Esophagus muscularis mucosa (tissue), 4 donors: ENCODE results near the gene CD55. TPM values are rescaled to one million over a fixed set of nuclear protein-coding genes. Genes with fewer than 3 reads are reported as not detected.

ENCODE experiments used
- DNase-seq: peaks from one replicate; pipeline ENCODE4 v3.0.0-alpha.2; 2017; ENCODE audit errors: extremely low spot score
- H3K27ac ChIP-seq, 4 donors: fragments of 200-600 bp; sonication (generic); replicated peaks in 1 of 4; 1 replicate in 3 of 4; 2 replicates in 1 of 4; pipeline ENCODE4 v1.5.1; 2016 to 2019; ENCODE audit warnings: mild to moderate bottlenecking in 1 of 4
- H3K27me3 ChIP-seq, 4 donors: fragments of 200-600 bp; sonication (generic); one replicate each; pipeline versions ENCODE4 v1.5.1 to v1.6.0; 2016 to 2019
- H3K36me3 ChIP-seq, 4 donors: fragments of 200-600 bp; sonication (generic); one replicate each; pipeline ENCODE4 v1.5.1; 2016 to 2019
- H3K4me1 ChIP-seq, 4 donors: fragments of 200-600 bp; sonication (generic); one replicate each; pipeline ENCODE4 v1.5.1; 2016 to 2019
- H3K4me3 ChIP-seq, 4 donors: fragments of 200-600 bp; sonication (generic); 1 replicate in 2 of 4; 2 replicates in 2 of 4; pipeline ENCODE4 v1.5.1; 2016 to 2019; ENCODE audit warnings: mild to moderate bottlenecking in 4 of 4, moderate library complexity in 1 of 4
- H3K9me3 ChIP-seq, 4 donors: fragments of 200-600 bp; sonication (generic); 1 replicate in 3 of 4; 2 replicates in 1 of 4; pipeline ENCODE4 v1.5.1; 2016 to 2019
- CTCF ChIP-seq, 3 experiments: fragments of 200-600 bp in 2 of 3; fragments of 450-650 bp in 1 of 3; sonication (generic) in 2 of 3; IDR thresholded peaks; one replicate each; pipeline ENCODE4 v1.5.1; 2017 to 2019; ENCODE audit warnings: antibody characterized with exemption in 3 of 3, mild to moderate bottlenecking in 2 of 3, moderate library complexity in 1 of 3
- EP300 ChIP-seq: sonication (generic); formaldehyde crosslinking; IDR thresholded peaks from one replicate; pipeline ENCODE4 v1.6.1; 2017; ENCODE audit warnings: antibody characterized with exemption
- POLR2A ChIP-seq: fragments of 450-650 bp; IDR thresholded peaks from one replicate; pipeline ENCODE4 v1.6.1; 2017; ENCODE audit warnings: antibody characterized with exemption, moderate library complexity, mild to moderate bottlenecking, low read depth
- POLR2AphosphoS5 ChIP-seq, 2 donors: sonication (generic); formaldehyde crosslinking; IDR thresholded peaks; one replicate each; pipeline ENCODE4 v1.6.1; 2017; ENCODE audit warnings: antibody characterized with exemption in 2 of 2
- WGBS: methylation state at CpG from one replicate; pipeline ENCODE4 v1.1.5; 2018; 5-methylcytosine and 5-hydroxymethylcytosine counted together
- intact Hi-C: fragments of 100-400 bp; cut with DNase I; formaldehyde crosslinking; loops from one replicate; pipeline ENCODE4 v1.15.1; 2023
- total RNA-seq, 4 donors: library from RNA; depleted of rRNA; stranded (reverse); fragments of >200 nt; gene quantifications; one replicate each; pipeline versions ENCODE4 v1.1.0 to v1.2.1, GENCODE V29; 2016

CD55 gene
- total RNA-seq, 4 donors from 2014 or later: 27.8 to 77.0 (median 47.4) TPM

- no peaks in the 10 kb centered on the region for H3K4me1 ChIP-seq
- WGBS: 90% methylated on average over 1 of the region's 1 CpG
- DNase-seq: no peak
- H3K36me3 ChIP-seq: peaks cover 10 to 63% (median 41%) of the 10 kb centered on the region in 4 donors
- H3K27me3 ChIP-seq: no peaks in the 10 kb centered on the region
- no peak overlapping the region for H3K4me3 ChIP-seq
- intact Hi-C loops: no loop called here
- H3K9me3 ChIP-seq: peaks cover 0 to 14% (median 0%) of the 10 kb centered on the region in 4 donors
- H3K27ac ChIP-seq: no peak overlapping the region
- TF ChIP-seq CTCF (IDR thresholded peaks at IDR 0.05) (no peak), POLR2AphosphoS5 (IDR thresholded peaks at IDR 0.05) (no peak), EP300 (no peak), POLR2A (no peak)
These were observed 12.9 kb downstream of the CD55 start for GRCh38 chr1:207334337-207334736.

GRCh38 chr1:207335138-207335537 is 13.7 kb downstream of the CD55 start:
- 87% methylated on average over 3 of the region's 3 CpGs for WGBS
- H3K4me3 ChIP-seq: no peak overlapping the region
- intact Hi-C loops: no loop called here
- peaks cover 0 to 14% (median 0%) of the 10 kb centered on the region in 4 donors for H3K9me3 ChIP-seq
- no peak for DNase-seq
- no peak overlapping the region for H3K27ac ChIP-seq
- no peaks in the 10 kb centered on the region for H3K27me3 ChIP-seq
- no peaks in the 10 kb centered on the region for H3K4me1 ChIP-seq
- H3K36me3 ChIP-seq: peaks cover 11 to 65% (median 39%) of the 10 kb centered on the region in 4 donors
- TF ChIP-seq EP300: no peak
- TF ChIP-seq POLR2AphosphoS5 (IDR thresholded peaks at IDR 0.05): no peak
- no peak for TF ChIP-seq POLR2A
- TF ChIP-seq CTCF (IDR thresholded peaks at IDR 0.05): no peak

- Histone ChIP-seq H3K4me1 (no peaks in the 10 kb centered on the region), H3K27ac (no peak overlapping the region), H3K36me3 (peaks cover 17 to 68% (median 44%) of the 10 kb centered on the region in 4 donors), H3K9me3 (peaks cover 0 to 14% (median 0%) of the 10 kb centered on the region in 4 donors), H3K4me3 (no peak overlapping the region), H3K27me3 (no peaks in the 10 kb centered on the region)
- WGBS: 64% methylated on average over 6 of the region's 6 CpGs
- DNase-seq: no peak
- TF ChIP-seq POLR2A (no peak), CTCF (IDR thresholded peaks at IDR 0.05) (no peak), POLR2AphosphoS5 (IDR thresholded peaks at IDR 0.05) (peak in 1 of 2 donors; percentile 11)
- intact Hi-C loops: no loop called here
These were observed 14.4 kb downstream of the CD55 start for GRCh38 chr1:207335695-207336363.

- Histone ChIP-seq H3K4me3 (no peak overlapping the region), H3K4me1 (no peaks in the 10 kb centered on the region), H3K27me3 (no peaks in the 10 kb centered on the region), H3K27ac (no peak overlapping the region), H3K36me3 (peaks cover 11 to 63% (median 39%) of the 10 kb centered on the region in 4 donors), H3K9me3 (peaks cover 0 to 14% (median 0%) of the 10 kb centered on the region in 4 donors)
- no peak for DNase-seq
- intact Hi-C loops: no loop called here
- 59% methylated on average over 3 of the region's 3 CpGs for WGBS
- TF ChIP-seq POLR2A (no peak), EP300 (no peak), POLR2AphosphoS5 (IDR thresholded peaks at IDR 0.05) (no peak), CTCF (IDR thresholded peaks at IDR 0.05) (no peak)
These were observed 15.3 kb downstream of the CD55 start for GRCh38 chr1:207336559-207337467.
